IMR-90 (cell line): Measurements from ENCODE around the gene PITRM1. TPM values are rescaled to one million over a fixed set of nuclear protein-coding genes. Genes with fewer than 3 reads are reported as not detected.

Source experiments
- ATAC-seq: fragments of 200-7000 bp; cut with Tn5 transposase; 2 replicates; pipeline ENCODE4 v1.9.1; 2020; ENCODE audit warnings: low read depth, mild to moderate bottlenecking, moderate library complexity
- BruUV-seq: library from RNA; stranded (reverse); fragments of 400-500 nt; replicated peaks from 2 replicates; lab custom pipeline; 2021; lab: Mats Ljungman, UMichigan
- CTCF ChIA-PET: fragments of 300-600 bp; formaldehyde crosslinking; extraction: SDS; loops from one replicate; lab custom pipeline; 2021; ENCODE audit warnings: antibody characterized with exemption; lab: Yijun Ruan, JAX
- POLR2A ChIA-PET: fragments of 300-600 bp; sonication (Branson Sonifier 250); formaldehyde crosslinking; loops from one replicate; lab custom pipeline; 2022; ENCODE audit warnings: antibody characterized with exemption; ENCODE audit not compliant: unreplicated experiment; lab: Charles Lee
- DNase-seq: peaks from one replicate; pipeline ENCODE4 v3.0.0; 2013
- H2AFZ ChIP-seq: replicated peaks from 2 replicates; pipeline ENCODE3; 2013; ENCODE audit warnings: low read length, mild to moderate bottlenecking; ENCODE audit not compliant: poor library complexity
- H2AK5ac ChIP-seq: 2 replicates; pipeline ENCODE4 v1.6.1; 2013; ENCODE audit warnings: low read depth, low read length, inconsistent platforms
- H2AK9ac ChIP-seq: replicated peaks from 2 replicates; pipeline ENCODE3; 2013; ENCODE audit warnings: mild to moderate bottlenecking, low read depth, low read length, moderate library complexity; ENCODE audit not compliant: poor library complexity
- H2BK120ac ChIP-seq: 2 replicates; pipeline ENCODE4 v1.6.1; 2013; ENCODE audit warnings: low read depth, low read length, inconsistent platforms
- H2BK15ac ChIP-seq: 3 replicates; pipeline ENCODE4 v1.6.1; 2013; ENCODE audit warnings: low read depth, low read length, inconsistent platforms
- H2BK20ac ChIP-seq: 2 replicates; pipeline ENCODE4 v1.6.1; 2013; ENCODE audit warnings: low read depth, mild to moderate bottlenecking, inconsistent platforms, low read length, moderate library complexity
- H2BK5ac ChIP-seq: 2 replicates; pipeline ENCODE4 v1.6.1; 2013; ENCODE audit warnings: mild to moderate bottlenecking, low read depth, low read length, inconsistent platforms; ENCODE audit not compliant: poor library complexity, severe bottlenecking
- H3K14ac ChIP-seq: replicated peaks from 2 replicates; pipeline ENCODE4 v1.6.1; 2013; ENCODE audit warnings: low read depth, low read length, inconsistent platforms
- H3K18ac ChIP-seq: 2 replicates; pipeline ENCODE4 v1.6.1; 2013; ENCODE audit warnings: low read depth, low read length, control low read depth
- H3K23ac ChIP-seq: 2 replicates; pipeline ENCODE4 v1.6.1; 2013; ENCODE audit warnings: low read depth, low read length, inconsistent platforms
- H3K27ac ChIP-seq: 2 replicates; pipeline ENCODE4 v1.5.1; 2013; ENCODE audit warnings: mild to moderate bottlenecking, control low read depth, low read length; ENCODE audit not compliant: insufficient read depth
- H3K27me3 ChIP-seq: 2 replicates; pipeline ENCODE4 v1.6.1; 2013; ENCODE audit warnings: low read length; ENCODE audit not compliant: control insufficient read depth, insufficient read depth
- H3K36me3 ChIP-seq: 2 replicates; pipeline ENCODE4 v1.6.1; 2013; ENCODE audit warnings: low read length, mixed read lengths; ENCODE audit not compliant: control insufficient read depth, insufficient read depth
- H3K4ac ChIP-seq: 2 replicates; pipeline ENCODE4 v1.6.1; 2013; ENCODE audit warnings: low read depth, low read length, inconsistent platforms
- H3K4me1 ChIP-seq: 2 replicates; pipeline ENCODE4 v1.6.1; 2013; ENCODE audit warnings: low read length, mixed read lengths; ENCODE audit not compliant: control insufficient read depth, insufficient read depth
- H3K4me2 ChIP-seq: 2 replicates; pipeline ENCODE4 v1.6.1; 2013; ENCODE audit warnings: low read depth, mild to moderate bottlenecking, control low read depth, low read length, moderate library complexity
- H3K4me3 ChIP-seq: 2 replicates; pipeline ENCODE4 v1.5.1; 2013; ENCODE audit warnings: low read depth, mild to moderate bottlenecking, control low read depth, low read length, moderate library complexity; ENCODE audit not compliant: insufficient read depth
- H3K56ac ChIP-seq: 2 replicates; pipeline ENCODE4 v1.6.1; 2013; ENCODE audit warnings: low read length, inconsistent platforms; ENCODE audit not compliant: insufficient read depth; ENCODE audit errors: extremely low read depth
- H3K79me1 ChIP-seq, 2 experiments: 2 replicates each; pipeline ENCODE4 v1.6.1; 2013; ENCODE audit warnings: low read length in 2 of 2, inconsistent platforms in 1 of 2, low read depth in 1 of 2
- H3K9ac ChIP-seq: 2 replicates; pipeline ENCODE4 v1.6.1; 2013; ENCODE audit warnings: low read depth, low read length, control low read depth
- H3K9me1 ChIP-seq: 2 replicates; pipeline ENCODE4 v1.6.1; 2013; ENCODE audit warnings: low read length, inconsistent platforms; ENCODE audit not compliant: insufficient read depth
- H3K9me3 ChIP-seq: 2 replicates; pipeline ENCODE4 v1.6.1; 2013; ENCODE audit warnings: low read length; ENCODE audit not compliant: control insufficient read depth, insufficient read depth
- H4K20me1 ChIP-seq: 2 replicates; pipeline ENCODE4 v1.6.1; 2013; ENCODE audit warnings: low read length, inconsistent platforms; ENCODE audit not compliant: insufficient read depth
- H4K5ac ChIP-seq: 2 replicates; pipeline ENCODE4 v1.6.1; 2013; ENCODE audit warnings: mild to moderate bottlenecking, low read depth, low read length, control low read depth
- H4K8ac ChIP-seq, 2 experiments: 2 replicates each; pipeline ENCODE4 v1.6.1; 2013; ENCODE audit warnings: low read depth in 2 of 2, low read length in 2 of 2, control low read depth in 1 of 2, inconsistent platforms in 1 of 2
- H4K91ac ChIP-seq: 2 replicates; pipeline ENCODE4 v1.6.1; 2013; ENCODE audit warnings: low read depth, low read length, inconsistent platforms; ENCODE audit not compliant: insufficient read depth
- FOS ChIP-seq: fragments of 150-350 bp; IDR thresholded peaks from 2 replicates; pipeline ENCODE4 v1.6.1; 2016; ENCODE audit warnings: low read depth, low read length
- MAFK ChIP-seq: IDR thresholded peaks from 2 replicates; pipeline ENCODE4 v1.6.1; 2012; ENCODE audit warnings: low read depth, low read length, improper control_type of control experiment
- MXI1 ChIP-seq: IDR thresholded peaks from 2 replicates; pipeline ENCODE4 v1.6.1; 2012; ENCODE audit warnings: low read depth, mild to moderate bottlenecking, low read length, moderate library complexity, borderline replicate concordance
- POLR2A ChIP-seq: IDR thresholded peaks from 2 replicates; pipeline ENCODE4 v1.6.1; 2012; ENCODE audit warnings: mild to moderate bottlenecking, low read depth, low read length
- RCOR1 ChIP-seq: IDR thresholded peaks from 2 replicates; pipeline ENCODE4 v1.6.1; 2012; ENCODE audit warnings: mild to moderate bottlenecking, low read length, improper control_type of control experiment; ENCODE audit not compliant: insufficient replicate concordance
- RFX5 ChIP-seq: IDR thresholded peaks from 2 replicates; pipeline ENCODE4 v1.8.0; 2012; ENCODE audit warnings: low read depth, mild to moderate bottlenecking, low read length, moderate library complexity
- SMC3 ChIP-seq: fragments of 150-350 bp; IDR thresholded peaks from 2 replicates; pipeline ENCODE4 v1.6.1; 2016; ENCODE audit warnings: low read depth, mild to moderate bottlenecking, antibody characterized with exemption, low read length, moderate library complexity
- WGBS, 2 experiments: methylation state at CpG; one replicate each; pipeline versions ENCODE4 v1.1.5 to v1.1.7; 2013; ENCODE audit warnings: missing lambda C conversion rate in 2 of 2; ENCODE audit not compliant: insufficient read length in 1 of 2; ENCODE audit errors: extremely low coverage in 2 of 2; 5-methylcytosine and 5-hydroxymethylcytosine counted together
- dilution Hi-C: fragments of 300-500 bp; cut with HindIII; formaldehyde crosslinking; loops from one replicate; pipeline ENCODE4 v1.14.3; 2018; ENCODE audit warnings: low sequenced_read_pairs; ENCODE audit not compliant: unreplicated experiment
- in situ Hi-C: fragments of 300-500 bp; cut with MboI; formaldehyde crosslinking; loops from 3 replicates; pipeline ENCODE4 v1.14.3; 2019; ENCODE audit warnings: low sequenced_read_pairs, inconsistent platforms, mixed read lengths
- intact Hi-C: fragments of 100-400 bp; cut with micrococcal nuclease; formaldehyde crosslinking; loops from 2 replicates; pipeline ENCODE4 v1.10.0; 2022
- polyA plus RNA-seq, 3 experiments: library from polyadenylated mRNA; depleted of rRNA; stranded (reverse); fragments of >200 nt; gene quantifications; 2 replicates each; pipeline ENCODE4 v1.2.3, GENCODE V29; 2012; ENCODE audit warnings: low replicate concordance in 1 of 3
- total RNA-seq: library from RNA; depleted of rRNA; stranded (reverse); fragments of >200 nt; gene quantifications from 2 replicates; pipeline ENCODE4 v1.2.3, GENCODE V29; 2012
- TF ChIP-seq, protein P1 (sequence below): conservative IDR thresholded peaks from 2 replicates; pipeline ENCODE4 v1.5.1; 2012; ENCODE audit warnings: mild to moderate bottlenecking, low read depth, low read length, improper control_type of control experiment

The PITRM1 gene
- total and polyA plus RNA-seq, 2 of the 4 experiments (the other 2 are of a cell fraction) = 97.1 to 124 TPM

GRCh38 chr10:3091921-3092320 lies 80.7 kb downstream of the PITRM1 start:
- Histone ChIP-seq H4K5ac (peak overlapping the region; percentile 44; the same call in 1 of the 2 replicates), H2BK15ac (peak overlapping the region; percentile 79; the same call in 2 of the 3 replicates), H3K9me1 (peaks cover 33% of the 10 kb centered on the region), H3K79me1 (peaks cover 20 to 70% of the 10 kb centered on the region in 2 experiments), H3K36me3 (peaks cover 19% of the 10 kb centered on the region), H3K18ac (peak overlapping the region; percentile 44; the same call in 1 of the 2 replicates), H3K56ac (no peak overlapping the region), H2AFZ (no peak overlapping the region), H4K20me1 (peaks cover 41% of the 10 kb centered on the region), H3K27ac (peak overlapping the region; percentile 21; the same call in 1 of the 2 replicates), H3K23ac (peak overlapping the region; percentile 82; the same call in 1 of the 2 replicates), H3K9me3 (no peaks in the 10 kb centered on the region), H2BK20ac (peak overlapping the region; percentile 51), H2AK9ac (no peak overlapping the region), H2AK5ac (peak overlapping the region; percentile 83; the same call in 1 of the 2 replicates), H3K27me3 (no peaks in the 10 kb centered on the region), H4K8ac (peak overlapping the region; percentile 11 to 55; a peak in 3 of 4 replicates), H3K14ac (peak overlapping the region; percentile 73), H3K4me1 (peaks cover 39% of the 10 kb centered on the region), H3K4ac (peak overlapping the region; percentile 83), H4K91ac (peak overlapping the region; percentile 31), H2BK120ac (peak overlapping the region; percentile 76; the same call in 1 of the 2 replicates), H3K9ac (no peak overlapping the region), H2BK5ac (peak overlapping the region; percentile 89), H3K4me2 (no peak overlapping the region), H3K4me3 (no peak overlapping the region)
- 92% methylated on average over 4 of the region's 5 CpGs; no CpG with 5 or more reads in 1 of the 2 experiments for WGBS, 2 experiments
- BruUV-seq = no TSS peak
- dilution Hi-C loops = no loop called here
- POLR2A ChIA-PET = no interaction called here
- no peak for DNase-seq
- CTCF ChIA-PET = interaction anchor here (1.0 kb wide), 1 partner anchor 114 kb away, joined by 4 read pairs; no protein-coding TSS in a partner anchor
- in situ Hi-C loops = no loop called here
- ATAC-seq = no peak
- intact Hi-C loops = no loop called here
- TF ChIP-seq SMC3 = no peak
- no peak for TF ChIP-seq MAFK
- no peak for TF ChIP-seq FOS
- no peak for TF ChIP-seq RCOR1
- TF ChIP-seq MXI1 = no peak
- TF ChIP-seq, protein P1, sequence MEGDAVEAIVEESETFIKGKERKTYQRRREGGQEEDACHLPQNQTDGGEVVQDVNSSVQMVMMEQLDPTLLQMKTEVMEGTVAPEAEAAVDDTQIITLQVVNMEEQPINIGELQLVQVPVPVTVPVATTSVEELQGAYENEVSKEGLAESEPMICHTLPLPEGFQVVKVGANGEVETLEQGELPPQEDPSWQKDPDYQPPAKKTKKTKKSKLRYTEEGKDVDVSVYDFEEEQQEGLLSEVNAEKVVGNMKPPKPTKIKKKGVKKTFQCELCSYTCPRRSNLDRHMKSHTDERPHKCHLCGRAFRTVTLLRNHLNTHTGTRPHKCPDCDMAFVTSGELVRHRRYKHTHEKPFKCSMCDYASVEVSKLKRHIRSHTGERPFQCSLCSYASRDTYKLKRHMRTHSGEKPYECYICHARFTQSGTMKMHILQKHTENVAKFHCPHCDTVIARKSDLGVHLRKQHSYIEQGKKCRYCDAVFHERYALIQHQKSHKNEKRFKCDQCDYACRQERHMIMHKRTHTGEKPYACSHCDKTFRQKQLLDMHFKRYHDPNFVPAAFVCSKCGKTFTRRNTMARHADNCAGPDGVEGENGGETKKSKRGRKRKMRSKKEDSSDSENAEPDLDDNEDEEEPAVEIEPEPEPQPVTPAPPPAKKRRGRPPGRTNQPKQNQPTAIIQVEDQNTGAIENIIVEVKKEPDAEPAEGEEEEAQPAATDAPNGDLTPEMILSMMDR = no peak
- TF ChIP-seq POLR2A = no peak
- no peak for TF ChIP-seq RFX5
